Umbilical cord (tissue), 2 donors: ENCODE measurements around the gene FAM174B. TPM values are rescaled to one million over a fixed set of nuclear protein-coding genes. Genes with fewer than 3 reads are reported as not detected.

Experiments
- DNase-seq: peaks from one replicate; pipeline ENCODE4 v3.0.0-alpha.2; 2015; ENCODE audit warnings: low spot score
- total RNA-seq: library from RNA; depleted of rRNA; stranded (reverse); fragments of >200 nt; gene quantifications from one replicate; pipeline ENCODE4 v1.2.3, GENCODE V29; 2014; ENCODE audit warnings: low replicate concordance; ENCODE audit not compliant: insufficient read depth

The FAM174B gene
- total RNA-seq, 1 donor from 2014 or later = 4.8 TPM

DNA sequence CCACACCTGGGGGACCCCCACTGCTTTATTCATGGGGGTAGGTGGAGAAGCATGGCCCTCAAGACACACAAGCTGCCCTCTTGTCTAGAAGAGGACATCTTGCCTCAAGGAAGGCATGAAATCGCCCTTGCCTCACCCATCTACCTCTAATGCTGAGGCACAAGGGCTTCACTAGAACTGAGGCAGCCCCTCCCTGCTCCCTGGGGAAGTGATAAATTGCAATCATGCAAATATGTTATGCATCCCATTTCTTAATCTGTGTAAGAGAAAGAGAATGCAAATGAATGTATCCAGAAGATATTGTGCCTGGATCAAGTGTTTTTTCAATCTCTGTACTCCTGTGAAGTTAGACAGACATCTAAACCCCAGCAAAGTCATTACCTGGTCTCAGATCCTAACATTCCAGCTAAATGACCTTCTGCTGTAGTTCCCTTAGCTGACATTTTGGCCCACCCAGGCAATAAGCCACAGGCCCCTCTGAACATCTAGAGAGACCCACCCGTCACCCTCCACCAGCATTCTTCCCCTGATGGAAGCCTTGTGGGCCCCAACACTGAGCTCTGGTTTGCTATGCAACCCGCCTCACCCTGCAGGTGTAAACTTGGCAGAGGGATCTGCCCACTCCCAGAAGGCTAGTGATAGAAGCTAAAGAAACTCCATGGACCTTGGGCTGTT is 53.8 kb downstream of the FAM174B start:
- DNase-seq = no peak

DNA sequence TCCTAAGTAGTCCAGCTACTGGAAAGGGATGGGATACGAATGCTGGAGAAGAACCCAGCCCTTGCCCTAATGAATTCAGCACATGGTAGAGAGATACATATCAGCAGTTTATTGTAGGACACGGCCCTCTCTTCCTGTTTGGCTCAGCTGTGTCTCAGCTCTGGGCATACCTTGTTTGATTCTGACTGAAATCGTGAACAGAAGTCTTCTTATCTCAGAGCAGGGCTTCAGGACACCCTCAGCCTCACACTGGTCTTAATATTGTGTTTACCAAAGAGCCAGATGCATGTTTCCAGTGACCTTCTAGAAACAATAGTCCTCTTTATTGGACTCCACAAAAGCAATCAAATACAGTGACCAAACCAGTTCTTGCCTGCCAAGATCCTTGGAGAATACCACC is 54.7 kb downstream of the FAM174B start:
- no peak for DNase-seq

DNA sequence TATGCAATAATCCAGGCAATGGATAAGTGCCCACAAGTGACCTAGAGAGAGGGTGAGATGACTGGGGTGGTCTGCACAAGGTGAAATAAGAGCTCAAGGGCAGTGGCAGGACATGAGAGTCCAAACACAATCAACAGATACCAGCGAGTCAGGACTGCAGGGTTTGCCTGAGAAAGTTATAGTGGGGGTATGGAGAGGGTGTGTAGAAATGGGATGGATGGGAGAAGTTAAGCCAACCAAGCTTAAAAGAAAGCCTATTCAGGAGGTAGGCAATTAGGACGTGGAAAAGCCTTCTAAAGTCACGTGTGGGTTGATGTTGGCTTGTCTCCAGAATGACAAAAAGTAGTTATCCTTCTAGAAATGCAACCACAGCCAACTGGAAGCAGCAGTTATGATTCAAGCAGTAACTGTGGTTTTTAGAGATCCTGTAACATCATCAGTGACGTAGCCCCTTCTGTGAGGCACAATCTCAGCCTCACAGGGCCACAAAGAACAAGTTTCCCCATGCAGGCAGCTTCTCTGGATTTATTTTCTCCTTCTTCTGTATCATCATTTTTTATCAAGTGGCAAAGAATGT is 56.1 kb downstream of the FAM174B start:
- no peak for DNase-seq

- DNase-seq = no peak
Measured at GRCh38 chr15:92597548-92597947, 58.0 kb downstream of the FAM174B start.

DNA sequence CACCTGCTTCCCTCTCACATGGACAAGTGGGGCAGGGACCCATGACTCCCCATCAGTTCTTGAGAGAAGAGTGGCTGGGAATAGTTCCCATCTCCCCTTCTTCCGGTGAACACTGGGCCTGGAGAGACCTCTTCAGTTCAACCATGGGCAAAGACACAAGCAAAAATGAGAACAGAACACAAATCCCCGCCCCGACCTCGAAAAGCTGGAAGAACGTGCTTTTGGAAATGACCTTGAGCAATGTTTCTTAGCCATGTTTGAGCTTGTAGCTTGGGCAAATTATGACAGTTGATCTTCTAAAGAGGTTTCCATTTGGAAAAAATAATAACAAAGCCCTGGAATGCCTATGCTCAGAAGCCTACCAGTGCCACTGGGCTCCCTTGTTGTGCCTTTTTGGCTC is 59.0 kb downstream of the FAM174B start:
- peak; percentile 58 for DNase-seq

- no peak for DNase-seq
Measured at GRCh38 chr15:92595506-92596381, 59.8 kb downstream of the FAM174B start.

- no peak for DNase-seq
Measured at GRCh38 chr15:92591275-92591674, 64.3 kb downstream of the FAM174B start.

GRCh38 chr15:92586966-92587365 is 68.6 kb downstream of the FAM174B start:
- DNase-seq = no peak

- no peak for DNase-seq
Measured at GRCh38 chr15:92586383-92586942, 69.1 kb downstream of the FAM174B start.

DNA sequence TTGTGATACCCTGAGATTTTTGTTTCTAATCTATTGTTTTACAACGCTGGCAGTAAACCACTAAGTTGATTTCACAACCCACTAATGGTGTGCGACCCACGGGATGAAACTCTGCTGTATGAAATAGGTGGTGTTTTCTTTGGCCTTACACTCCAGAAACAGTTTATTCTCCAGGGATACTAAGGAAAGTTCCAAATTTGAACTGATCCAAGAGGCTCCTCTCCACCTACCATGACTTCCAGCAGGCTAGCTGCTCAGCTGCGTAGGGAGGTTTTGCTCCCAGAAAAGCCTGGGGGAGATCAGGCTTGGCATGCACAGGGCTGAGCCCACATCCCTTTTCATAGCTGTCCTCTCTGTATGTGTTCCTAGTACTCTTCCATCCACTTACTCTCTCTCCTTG is 71.5 kb downstream of the FAM174B start:
- DNase-seq = no peak

DNA sequence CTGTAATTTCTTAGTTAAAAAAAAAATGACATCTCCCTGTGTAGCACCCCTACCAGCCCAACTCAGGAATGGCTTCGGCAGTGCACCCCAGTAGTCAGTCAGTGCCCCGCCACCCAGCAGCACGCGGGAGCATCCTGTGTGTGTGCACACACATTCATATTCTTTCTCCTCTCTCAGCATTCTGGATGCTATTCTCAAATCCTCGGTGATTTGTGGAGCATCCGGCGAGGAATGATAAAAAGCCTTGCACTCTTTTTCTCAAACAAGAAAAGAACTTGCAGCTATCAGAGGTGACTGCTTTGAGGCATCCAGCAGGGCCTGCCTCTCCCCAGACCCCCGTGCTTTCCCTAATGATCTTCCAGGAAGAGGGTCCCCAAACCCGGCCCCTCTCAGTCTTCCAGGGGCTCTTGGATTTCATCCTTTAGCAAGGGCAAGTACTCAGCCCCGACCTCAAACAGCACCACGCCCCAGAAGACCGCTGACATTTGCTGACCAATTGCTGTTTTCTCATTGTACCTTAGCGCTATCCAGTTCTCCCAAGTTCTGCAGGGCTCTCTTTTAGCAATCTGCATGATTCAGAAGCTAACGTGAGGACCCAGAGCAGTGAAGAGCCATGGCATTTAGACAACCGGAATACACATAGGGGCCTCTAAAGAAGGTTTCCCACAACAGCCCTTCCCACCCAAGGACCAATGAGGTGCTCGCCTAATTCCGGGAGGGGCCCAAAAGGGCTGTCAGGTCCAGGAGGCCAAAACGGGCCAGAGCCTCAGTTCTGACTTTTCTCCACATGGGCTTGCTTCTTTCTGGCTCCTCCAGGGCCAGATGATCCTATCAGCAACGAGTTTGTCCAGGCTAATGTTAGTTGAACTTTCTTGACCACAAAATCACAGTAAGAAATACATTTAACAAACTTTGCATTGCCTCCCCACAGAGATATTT is 72.2 kb downstream of the FAM174B start:
- no peak for DNase-seq

GRCh38 chr15:92582206-92582605 is 73.4 kb downstream of the FAM174B start:
- no peak for DNase-seq

GRCh38 chr15:92580933-92581445 is 74.6 kb downstream of the FAM174B start:
- DNase-seq = no peak

DNA sequence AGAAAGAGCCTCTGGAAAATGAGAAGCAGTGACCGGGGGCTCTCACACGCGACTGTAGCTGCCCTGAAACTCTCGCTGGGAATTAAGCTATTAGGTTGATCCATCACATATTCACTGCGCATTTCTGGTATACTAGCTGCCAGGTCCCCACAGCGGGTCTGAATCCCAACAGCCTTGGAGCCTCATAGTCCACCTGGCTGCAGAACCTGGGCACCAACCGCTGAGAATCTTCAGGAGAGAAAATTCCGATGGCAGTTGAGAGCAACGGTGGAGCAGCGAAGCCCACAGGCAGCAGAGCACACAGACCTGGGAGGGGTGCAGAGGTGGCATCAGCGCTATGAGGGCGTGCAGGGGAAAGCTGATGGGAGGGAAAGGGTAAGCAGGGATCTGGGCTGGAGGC is 75.1 kb downstream of the FAM174B start:
- no peak for DNase-seq

DNA sequence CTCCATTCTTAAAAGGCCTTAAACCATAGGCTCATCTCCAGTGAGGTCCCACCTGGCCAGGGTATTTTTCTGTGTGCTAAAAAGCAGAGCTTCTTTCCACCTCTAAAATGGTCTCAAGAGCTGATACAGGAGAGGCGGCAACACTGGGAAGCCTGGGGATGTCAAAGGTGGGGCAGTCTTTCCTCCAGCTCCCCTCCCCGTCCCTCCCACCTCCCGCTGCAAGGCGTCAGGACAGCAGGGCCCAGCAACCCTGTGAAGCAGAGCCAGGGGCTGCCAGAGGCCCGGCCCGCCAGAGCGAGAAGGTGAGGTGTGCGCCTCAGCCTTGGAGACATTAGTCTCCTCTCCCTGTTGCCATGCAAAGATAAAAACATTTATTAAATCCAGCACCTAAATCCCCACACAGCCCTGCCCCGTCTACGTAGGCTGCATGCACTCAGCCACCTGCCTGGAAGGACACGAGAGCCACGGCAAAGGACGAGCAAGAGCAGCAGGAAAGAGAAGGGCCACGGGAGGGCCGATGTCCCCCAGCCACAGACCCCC is 75.6 kb downstream of the FAM174B start:
- DNase-seq = no peak

DNA sequence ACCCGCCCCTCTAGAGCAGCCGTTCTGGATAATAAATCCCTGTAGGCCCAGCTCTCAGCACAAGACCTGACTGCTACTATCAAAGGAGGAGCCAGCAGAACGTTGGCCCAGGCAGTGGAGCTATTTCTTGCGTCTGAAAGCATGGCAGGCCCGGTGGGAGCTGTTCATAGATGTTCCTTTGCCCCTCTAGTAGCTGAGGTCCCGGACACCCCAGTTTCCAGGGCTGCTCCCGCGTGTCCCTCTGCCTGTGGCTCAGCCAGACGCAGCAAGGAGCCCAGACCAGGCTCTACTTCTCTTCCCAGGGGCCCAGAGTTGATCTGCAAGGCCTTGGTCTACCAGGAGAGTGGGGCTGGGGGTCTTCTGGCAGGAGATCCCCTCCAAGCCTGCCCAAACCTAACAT is 76.1 kb downstream of the FAM174B start:
- no peak for DNase-seq

DNA sequence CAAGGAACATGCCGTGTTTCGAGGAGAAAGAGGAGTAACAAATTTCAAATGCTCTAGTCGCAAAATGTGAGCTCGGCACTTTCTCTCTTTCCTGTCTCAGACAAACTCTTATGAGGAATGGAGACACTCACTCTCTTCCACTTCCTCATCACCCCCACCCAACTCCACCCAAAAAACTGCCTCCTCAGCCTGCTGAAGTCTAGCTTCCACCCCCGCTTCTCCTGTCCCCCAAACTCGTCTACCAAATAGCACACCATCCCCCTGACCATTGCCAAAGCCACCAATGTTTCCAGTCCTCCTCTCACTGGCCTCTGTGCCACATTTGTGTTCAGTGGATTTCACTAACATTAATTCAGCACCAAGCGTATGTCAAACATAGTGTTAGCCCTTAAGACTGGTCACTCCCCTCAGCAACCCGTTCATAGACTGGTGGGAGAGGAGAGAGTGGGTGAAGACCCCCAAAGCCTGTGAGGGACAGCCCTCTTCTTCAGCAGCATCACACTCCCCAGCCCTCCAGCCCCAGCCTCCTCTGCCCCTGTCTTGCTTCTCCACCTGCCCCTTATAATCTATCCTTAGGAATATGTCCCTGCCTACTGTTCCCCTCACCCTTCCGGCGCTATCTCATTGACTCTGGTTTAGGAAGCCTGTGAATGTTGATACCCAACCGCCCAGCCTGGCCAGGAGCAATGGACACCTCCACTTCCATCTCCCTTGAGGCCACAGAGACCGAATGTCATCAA is 77.3 kb downstream of the FAM174B start:
- DNase-seq = no peak

GRCh38 chr15:92576597-92577200 is 78.9 kb downstream of the FAM174B start:
- DNase-seq = no peak

GRCh38 chr15:92574566-92574965 is 81.0 kb downstream of the FAM174B start:
- no peak for DNase-seq

- DNase-seq = no peak
Measured at GRCh38 chr15:92574161-92574560, 81.4 kb downstream of the FAM174B start.
